Thoracic aorta (tissue), 2 donors: Measurements from ENCODE around the gene NOPCHAP1. TPM values are rescaled to one million over a fixed set of nuclear protein-coding genes. Genes with fewer than 3 reads are reported as not detected.
"Not testable (repeated sequence)": the region's sequence is repeated elsewhere in the genome, so short reads cannot be mapped to it uniquely, and the experiment has no call there.

ENCODE experiments used
- ATAC-seq: fragments of 150-250 bp; one replicate; pipeline ENCODE4 v1.8.0; 2017; ENCODE audit warnings: low read depth; ENCODE audit not compliant: insufficient number of reproducible peaks, low FRiP score
- DNase-seq: peaks from one replicate; pipeline ENCODE4 v3.0.0-alpha.2; 2020; ENCODE audit warnings: low spot score
- H3K27ac ChIP-seq, 2 donors: fragments of 200-600 bp; sonication (generic); 1 replicate in 1 of 2; 2 replicates in 1 of 2; pipeline ENCODE4 v1.5.1; 2016; ENCODE audit warnings: mild to moderate bottlenecking in 2 of 2, moderate library complexity in 2 of 2
- H3K27me3 ChIP-seq: fragments of 200-600 bp; sonication (generic); replicated peaks from 2 replicates; pipeline ENCODE4 v1.6.0; 2016; ENCODE audit warnings: mild to moderate bottlenecking; ENCODE audit not compliant: insufficient read depth
- H3K36me3 ChIP-seq: fragments of 200-600 bp; sonication (generic); one replicate; pipeline ENCODE4 v1.5.1; 2016
- H3K4me1 ChIP-seq, 2 donors: fragments of 200-600 bp; sonication (generic); 1 replicate in 1 of 2; 2 replicates in 1 of 2; pipeline versions ENCODE4 v1.5.1 to v1.6.0; 2016; ENCODE audit warnings: low read depth in 2 of 2, mild to moderate bottlenecking in 1 of 2; ENCODE audit not compliant: control insufficient read depth in 1 of 2
- H3K4me3 ChIP-seq: fragments of 200-600 bp; sonication (generic); 2 replicates; pipeline ENCODE4 v1.5.1; 2016; ENCODE audit warnings: mild to moderate bottlenecking
- H3K9me3 ChIP-seq: fragments of 200-600 bp; sonication (generic); 2 replicates; pipeline ENCODE4 v1.5.1; 2016
- CTCF ChIP-seq: fragments of 200-600 bp; sonication (generic); IDR thresholded peaks from one replicate; pipeline ENCODE4 v1.5.1; 2019; ENCODE audit warnings: antibody characterized with exemption
- total RNA-seq, 2 donors: library from RNA; depleted of rRNA; stranded (reverse); fragments of >200 nt; gene quantifications; one replicate each; pipeline versions ENCODE4 v1.1.0 to v1.2.3, GENCODE V29; 2016

The NOPCHAP1 gene
- total RNA-seq, 2 donors from 2014 or later, result 2.0 to 3.5 TPM

- no peak for ATAC-seq
- Histone ChIP-seq H3K36me3 (no peaks in the 10 kb centered on the region), H3K4me3 (no peak overlapping the region), H3K27ac (no peak overlapping the region), H3K9me3 (no peaks in the 10 kb centered on the region), H3K27me3 (no peaks in the 10 kb centered on the region), H3K4me1 (peaks cover 10 to 31% of the 10 kb centered on the region in 2 donors)
- TF ChIP-seq CTCF, result no peak
- no peak for DNase-seq
These were observed 41.9 kb upstream of the NOPCHAP1 start for GRCh38 chr12:104944252-104944651.

GRCh38 chr12:104948716-104949115, 37.4 kb upstream of the NOPCHAP1 start:
- DNase-seq, result not testable (repeated sequence)
- peak overlapping the region in 1 of 2 donors; percentile 10 for H3K27ac ChIP-seq

GRCh38 chr12:104951759-104952509, 34.2 kb upstream of the NOPCHAP1 start:
- no peak for TF ChIP-seq CTCF
- no peaks in the 10 kb centered on the region for H3K27me3 ChIP-seq
- H3K9me3 ChIP-seq, result no peaks in the 10 kb centered on the region
- DNase-seq (no peak), ATAC-seq (no peak)
- peak overlapping the region; percentile 2 for H3K4me3 ChIP-seq
- peaks cover 22 to 67% of the 10 kb centered on the region in 2 donors for H3K4me1 ChIP-seq
- H3K27ac ChIP-seq, result peak overlapping the region; percentile 64 to 92
- H3K36me3 ChIP-seq, result no peaks in the 10 kb centered on the region

More at GRCh38 chr12:104948716-104949115, 37.4 kb upstream of the NOPCHAP1 start:
- ATAC-seq, H3K27me3 ChIP-seq, H3K36me3 ChIP-seq, H3K4me3 ChIP-seq, H3K9me3 ChIP-seq: not testable (repeated sequence)
- H3K4me1 ChIP-seq, result peaks cover 20 to 44% of the 10 kb centered on the region in 2 donors

GRCh38 chr12:104952816-104953215, 33.3 kb upstream of the NOPCHAP1 start:
- DNase-seq (no peak), ATAC-seq (no peak)
- H3K27ac ChIP-seq, result peak overlapping the region; percentile 64 to 92
- no peaks in the 10 kb centered on the region for H3K9me3 ChIP-seq
- peak overlapping the region; percentile 57 for H3K4me3 ChIP-seq
- peaks cover 22 to 66% of the 10 kb centered on the region in 2 donors for H3K4me1 ChIP-seq
- no peak for TF ChIP-seq CTCF
- no peaks in the 10 kb centered on the region for H3K36me3 ChIP-seq
- no peaks in the 10 kb centered on the region for H3K27me3 ChIP-seq

- H3K4me3 ChIP-seq, result peak overlapping the region; percentile 57
- peaks cover 19 to 62% of the 10 kb centered on the region in 2 donors for H3K4me1 ChIP-seq
- H3K9me3 ChIP-seq, result no peaks in the 10 kb centered on the region
- H3K36me3 ChIP-seq, result no peaks in the 10 kb centered on the region
- H3K27ac ChIP-seq, result peak overlapping the region; percentile 64 to 92
- DNase-seq, result no peak
- no peaks in the 10 kb centered on the region for H3K27me3 ChIP-seq
- no peak for ATAC-seq
- TF ChIP-seq CTCF, result no peak
These were observed 32.8 kb upstream of the NOPCHAP1 start for GRCh38 chr12:104953323-104953722.
